ENCODE measurements around the gene OBSCN.

GRCh38 chr1:228358764-228359612 lies 151.1 kb downstream of the OBSCN start:
- TF ChIP-seq CTCF (conservative IDR thresholded peaks at IDR 0.05) (no peak), ZFX (IDR thresholded peaks at IDR 0.05) (no peak)

All from C4-2B (cell line).